ENCODE results near the gene CLASP2.
"Not testable (repeated sequence)": the region's sequence is repeated elsewhere in the genome, so short reads cannot be mapped to it uniquely, and the experiment has no call there.

CLASP2 gene

GRCh38 chr3:33690341-33690740 lies 27.7 kb downstream of the CLASP2 start:
- no peak overlapping the region for H3K27ac ChIP-seq
- TF ChIP-seq ZFX (IDR thresholded peaks at IDR 0.05) (no peak), CTCF (conservative IDR thresholded peaks at IDR 0.05) (no peak)

GRCh38 chr3:33687406-33688010 lies 30.5 kb downstream of the CLASP2 start:
- no peak overlapping the region for H3K27ac ChIP-seq
- no peak for TF ChIP-seq ZFX (IDR thresholded peaks at IDR 0.05)
- no peak for TF ChIP-seq CTCF (conservative IDR thresholded peaks at IDR 0.05)

- no peak overlapping the region for H3K27ac ChIP-seq
- TF ChIP-seq ZFX (IDR thresholded peaks at IDR 0.05) = no peak
- no peak for TF ChIP-seq CTCF (conservative IDR thresholded peaks at IDR 0.05)
These were observed 35.3 kb downstream of the CLASP2 start for GRCh38 chr3:33682770-33683169.

- TF ChIP-seq CTCF (conservative IDR thresholded peaks at IDR 0.05) (no peak), ZFX (IDR thresholded peaks at IDR 0.05) (no peak)
- no peak overlapping the region for H3K27ac ChIP-seq
These were observed 36.4 kb downstream of the CLASP2 start for GRCh38 chr3:33681667-33682066.

- TF ChIP-seq ZFX (IDR thresholded peaks at IDR 0.05) = no peak
- TF ChIP-seq CTCF (conservative IDR thresholded peaks at IDR 0.05) = no peak
- no peak overlapping the region for H3K27ac ChIP-seq
These were observed 40.0 kb downstream of the CLASP2 start for GRCh38 chr3:33678073-33678472.

GRCh38 chr3:33673436-33673835 lies 44.6 kb downstream of the CLASP2 start:
- not testable (repeated sequence) for H3K27ac ChIP-seq

GRCh38 chr3:33668618-33669017 lies 49.4 kb downstream of the CLASP2 start:
- no peak for TF ChIP-seq CTCF (conservative IDR thresholded peaks at IDR 0.05)
- TF ChIP-seq ZFX (IDR thresholded peaks at IDR 0.05) = no peak

GRCh38 chr3:33665294-33665693 lies 52.8 kb downstream of the CLASP2 start:
- TF ChIP-seq ZFX (IDR thresholded peaks at IDR 0.05) = no peak
- TF ChIP-seq CTCF (conservative IDR thresholded peaks at IDR 0.05) = no peak

More at GRCh38 chr3:33668618-33669017, 49.4 kb downstream of the CLASP2 start:
- no peak overlapping the region for H3K27ac ChIP-seq

More at GRCh38 chr3:33665294-33665693, 52.8 kb downstream of the CLASP2 start:
- no peak overlapping the region for H3K27ac ChIP-seq

All from C4-2B (cell line).